GM04504 (cell line): Measurements from ENCODE around the gene CYP2A6.
"Not testable (repeated sequence)": the region's sequence is repeated elsewhere in the genome, so short reads cannot be mapped to it uniquely, and the experiment has no call there.

ENCODE experiments used
- DNase-seq: peaks from one replicate; pipeline ENCODE4 v3.0.0-alpha.2; 2012; ENCODE audit warnings: low read depth

CYP2A6 gene

GRCh38 chr19:40819479-40820234 lies 30.6 kb downstream of the CYP2A6 start:
- not testable (repeated sequence) for DNase-seq

- DNase-seq, result not testable (repeated sequence)
These were observed 31.5 kb downstream of the CYP2A6 start for GRCh38 chr19:40818480-40819399.

- DNase-seq, result no peak
These were observed 35.0 kb downstream of the CYP2A6 start for GRCh38 chr19:40815223-40815622.

- no peak for DNase-seq
These were observed 37.1 kb downstream of the CYP2A6 start for GRCh38 chr19:40813182-40813581.

GRCh38 chr19:40812571-40812970 lies 37.7 kb downstream of the CYP2A6 start:
- not testable (repeated sequence) for DNase-seq

GRCh38 chr19:40811478-40812341 lies 38.5 kb downstream of the CYP2A6 start:
- no peak for DNase-seq

- peak; percentile 57 for DNase-seq
These were observed 39.4 kb downstream of the CYP2A6 start for GRCh38 chr19:40810649-40811408.

GRCh38 chr19:40810160-40810559 lies 40.1 kb downstream of the CYP2A6 start:
- no peak for DNase-seq

GRCh38 chr19:40809358-40810086 lies 40.7 kb downstream of the CYP2A6 start:
- DNase-seq, result no peak

GRCh38 chr19:40808497-40808896 lies 41.8 kb downstream of the CYP2A6 start:
- DNase-seq, result no peak

GRCh38 chr19:40808021-40808325 lies 42.3 kb downstream of the CYP2A6 start:
- no peak for DNase-seq

- no peak for DNase-seq
These were observed 42.9 kb downstream of the CYP2A6 start for GRCh38 chr19:40807147-40808020.

- DNase-seq, result peak; percentile 86
These were observed 43.7 kb downstream of the CYP2A6 start for GRCh38 chr19:40806423-40807146.

GRCh38 chr19:40805258-40805868 lies 44.9 kb downstream of the CYP2A6 start:
- no peak for DNase-seq

- no peak for DNase-seq
These were observed 45.4 kb downstream of the CYP2A6 start for GRCh38 chr19:40804783-40805242.

- no peak for DNase-seq
These were observed 46.1 kb downstream of the CYP2A6 start for GRCh38 chr19:40803857-40804782.

- no peak for DNase-seq
These were observed 46.9 kb downstream of the CYP2A6 start for GRCh38 chr19:40803170-40803856.
